Brain microvascular endothelial cell (primary cell): ENCODE measurements around the gene TASP1.

ENCODE experiments used
- DNase-seq: peaks from one replicate; pipeline ENCODE4 v3.0.0-alpha.2; 2020
- H3K27ac ChIP-seq: fragments of 250-450 bp; sonication (Bioruptor Pico); 2 replicates; pipeline ENCODE4 v1.5.1; 2020; ENCODE audit warnings: mild to moderate bottlenecking, moderate library complexity
- H3K27me3 ChIP-seq: fragments of 250-450 bp; sonication (Bioruptor Pico); replicated peaks from 2 replicates; pipeline ENCODE4 v1.5.1; 2020; ENCODE audit warnings: mild to moderate bottlenecking
- H3K36me3 ChIP-seq: fragments of 250-450 bp; sonication (Bioruptor Pico); replicated peaks from 2 replicates; pipeline ENCODE4 v1.5.1; 2020; ENCODE audit warnings: mild to moderate bottlenecking
- H3K4me3 ChIP-seq: 2 replicates; pipeline ENCODE4 v1.5.1; 2011; ENCODE audit warnings: low read depth, mild to moderate bottlenecking, control low read depth, low read length, moderate library complexity
- in situ Hi-C: cut with HindIII; loops from 2 replicates; pipeline ENCODE4 v1.10.0; 2017; ENCODE audit warnings: low sequenced_read_pairs, low pct_ligation_motif_present
- TF ChIP-seq, protein P1 (sequence below): IDR thresholded peaks from 2 replicates; pipeline ENCODE4 v1.5.1; 2011; ENCODE audit warnings: low read depth, mild to moderate bottlenecking, moderate library complexity, low read length, control low read depth, inconsistent platforms; ENCODE audit errors: missing control alignments

Gene TASP1

DNA sequence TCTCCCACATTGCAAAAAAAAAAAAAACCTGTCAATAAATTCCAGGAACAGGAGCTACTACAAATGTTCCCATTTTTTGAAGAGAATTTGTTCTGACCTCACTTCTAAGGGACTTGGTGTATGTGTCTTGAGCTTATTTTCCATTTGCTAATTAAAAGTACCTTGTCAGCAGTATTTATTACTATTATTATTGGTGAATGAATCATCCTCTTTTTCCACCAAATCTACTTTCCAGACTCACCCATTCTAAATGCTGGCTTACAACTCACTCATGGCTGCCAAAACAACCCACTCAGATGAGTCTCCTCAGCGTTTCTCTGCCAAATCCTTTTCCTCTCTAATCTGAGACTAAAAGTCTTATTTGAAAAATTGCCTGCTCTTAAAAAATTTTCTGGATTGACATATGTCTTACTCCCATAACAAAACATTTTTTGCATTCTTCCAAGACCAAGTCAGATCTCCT is 33.2 kb upstream of the TASP1 start:
- TF ChIP-seq, protein P1, sequence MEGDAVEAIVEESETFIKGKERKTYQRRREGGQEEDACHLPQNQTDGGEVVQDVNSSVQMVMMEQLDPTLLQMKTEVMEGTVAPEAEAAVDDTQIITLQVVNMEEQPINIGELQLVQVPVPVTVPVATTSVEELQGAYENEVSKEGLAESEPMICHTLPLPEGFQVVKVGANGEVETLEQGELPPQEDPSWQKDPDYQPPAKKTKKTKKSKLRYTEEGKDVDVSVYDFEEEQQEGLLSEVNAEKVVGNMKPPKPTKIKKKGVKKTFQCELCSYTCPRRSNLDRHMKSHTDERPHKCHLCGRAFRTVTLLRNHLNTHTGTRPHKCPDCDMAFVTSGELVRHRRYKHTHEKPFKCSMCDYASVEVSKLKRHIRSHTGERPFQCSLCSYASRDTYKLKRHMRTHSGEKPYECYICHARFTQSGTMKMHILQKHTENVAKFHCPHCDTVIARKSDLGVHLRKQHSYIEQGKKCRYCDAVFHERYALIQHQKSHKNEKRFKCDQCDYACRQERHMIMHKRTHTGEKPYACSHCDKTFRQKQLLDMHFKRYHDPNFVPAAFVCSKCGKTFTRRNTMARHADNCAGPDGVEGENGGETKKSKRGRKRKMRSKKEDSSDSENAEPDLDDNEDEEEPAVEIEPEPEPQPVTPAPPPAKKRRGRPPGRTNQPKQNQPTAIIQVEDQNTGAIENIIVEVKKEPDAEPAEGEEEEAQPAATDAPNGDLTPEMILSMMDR = no peak
- H3K27me3 ChIP-seq = no peaks in the 10 kb centered on the region
- H3K36me3 ChIP-seq = no peaks in the 10 kb centered on the region
- in situ Hi-C loops = no loop called here
- DNase-seq = peak; percentile 53
- H3K27ac ChIP-seq = no peak overlapping the region
- H3K4me3 ChIP-seq = no peak overlapping the region

DNA sequence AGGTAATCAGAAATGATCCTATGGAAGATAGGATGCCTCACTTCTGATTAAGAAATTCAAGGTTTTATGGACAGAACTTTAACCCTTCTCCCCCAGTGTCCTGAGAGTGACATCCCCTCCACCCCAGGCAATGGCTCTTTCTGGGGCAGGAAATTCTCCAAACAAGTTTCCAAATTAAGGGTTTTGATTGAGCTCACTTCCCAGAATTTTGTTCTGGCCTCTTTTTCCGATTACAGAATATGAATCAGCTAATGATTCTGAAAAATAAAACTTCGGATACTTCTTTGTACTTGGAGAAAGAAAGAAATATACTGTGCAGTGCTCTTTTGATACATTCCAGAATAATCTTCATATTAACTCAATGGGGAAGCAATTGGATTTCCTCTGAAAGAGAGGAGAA is 32.8 kb upstream of the TASP1 start:
- H3K27me3 ChIP-seq = no peaks in the 10 kb centered on the region
- no peak for DNase-seq
- H3K36me3 ChIP-seq = no peaks in the 10 kb centered on the region
- H3K27ac ChIP-seq = no peak overlapping the region
- in situ Hi-C loops = no loop called here
- TF ChIP-seq, protein P1 = no peak
- no peak overlapping the region for H3K4me3 ChIP-seq

- Histone ChIP-seq H3K27me3 (no peaks in the 10 kb centered on the region), H3K4me3 (no peak overlapping the region), H3K27ac (no peak overlapping the region), H3K36me3 (no peaks in the 10 kb centered on the region)
- DNase-seq = no peak
- in situ Hi-C loops = no loop called here
- TF ChIP-seq, protein P1 = no peak
Measured at GRCh38 chr20:13670160-13670559, 31.4 kb upstream of the TASP1 start.

- no peaks in the 10 kb centered on the region for H3K27me3 ChIP-seq
- no peak for DNase-seq
- no peak overlapping the region for H3K27ac ChIP-seq
- in situ Hi-C loops = no loop called here
- no peak overlapping the region for H3K4me3 ChIP-seq
- no peaks in the 10 kb centered on the region for H3K36me3 ChIP-seq
- TF ChIP-seq, protein P1 = no peak
Measured at GRCh38 chr20:13665709-13666395, 27.1 kb upstream of the TASP1 start.

GRCh38 chr20:13661070-13661685 is 22.4 kb upstream of the TASP1 start:
- Histone ChIP-seq H3K27ac (no peak overlapping the region), H3K4me3 (no peak overlapping the region), H3K36me3 (no peaks in the 10 kb centered on the region), H3K27me3 (no peaks in the 10 kb centered on the region)
- in situ Hi-C loops = no loop called here
- DNase-seq = no peak
- TF ChIP-seq, protein P1 = no peak
